Measurements from ENCODE around the gene CENATAC.

CENATAC gene

DNA sequence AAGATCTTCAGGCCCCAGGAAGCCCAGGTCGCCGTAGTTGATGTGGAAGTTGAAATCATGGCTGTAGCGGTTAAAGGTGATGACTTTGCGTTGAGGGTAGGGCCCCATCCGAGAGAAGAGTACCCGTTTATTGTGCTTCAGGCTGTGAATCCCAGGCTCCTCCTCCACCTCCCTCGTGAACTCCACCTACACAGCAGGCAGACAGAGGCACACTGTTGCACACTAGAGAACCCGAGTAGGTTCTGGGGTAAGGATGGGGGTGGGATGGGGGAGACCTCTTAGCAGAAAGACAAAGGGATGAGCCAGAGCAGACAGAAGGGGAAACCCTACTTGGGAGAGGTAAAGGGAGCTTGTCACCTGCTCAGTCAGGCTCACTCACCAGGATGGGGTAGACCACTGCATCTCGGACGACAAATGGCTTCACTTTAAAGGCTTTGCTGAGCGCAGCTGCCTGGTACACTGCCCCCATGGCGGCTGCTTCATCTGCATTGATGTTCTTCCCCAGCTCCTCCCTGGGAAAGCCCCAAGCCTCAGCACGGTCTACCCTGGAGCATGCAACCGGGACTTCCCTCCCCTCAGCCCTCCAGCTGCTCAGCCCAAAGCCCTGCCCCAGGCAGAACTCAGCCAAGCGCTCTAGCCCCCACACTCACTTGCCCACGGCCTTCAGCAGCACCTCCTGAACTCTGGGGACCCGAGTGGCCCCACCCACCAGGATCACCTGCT lies 53.7 kb downstream of the CENATAC start:
- Histone ChIP-seq H3K27ac (replicated peaks) (no peak overlapping the region), H3K4me3 (replicated peaks; ENCODE audit: insufficient read depth, low read length) (no peak overlapping the region), H3K27me3 (ENCODE audit: insufficient read depth, poor library complexity, severe bottlenecking) (no peaks in the 10 kb centered on the region)
- DNase-seq (ENCODE audit: low read depth in 1 of 2, low spot score in 1 of 2) = no peak
- TF ChIP-seq SPI1 (IDR thresholded peaks at IDR 0.05; ENCODE audit: borderline replicate concordance, low read depth) = no peak
- no peak for TF ChIP-seq POLR2AphosphoS5 (IDR thresholded peaks at IDR 0.05; ENCODE audit: low read depth)
- no peak for TF ChIP-seq REST (IDR thresholded peaks at IDR 0.05; ENCODE audit: insufficient replicate concordance, low read depth)
- TF ChIP-seq CTCF (IDR thresholded peaks at IDR 0.05; ENCODE audit: insufficient read depth, low read length) = no peak
- no peak for TF ChIP-seq GABPA (IDR thresholded peaks at IDR 0.05; ENCODE audit: low read depth)

DNA sequence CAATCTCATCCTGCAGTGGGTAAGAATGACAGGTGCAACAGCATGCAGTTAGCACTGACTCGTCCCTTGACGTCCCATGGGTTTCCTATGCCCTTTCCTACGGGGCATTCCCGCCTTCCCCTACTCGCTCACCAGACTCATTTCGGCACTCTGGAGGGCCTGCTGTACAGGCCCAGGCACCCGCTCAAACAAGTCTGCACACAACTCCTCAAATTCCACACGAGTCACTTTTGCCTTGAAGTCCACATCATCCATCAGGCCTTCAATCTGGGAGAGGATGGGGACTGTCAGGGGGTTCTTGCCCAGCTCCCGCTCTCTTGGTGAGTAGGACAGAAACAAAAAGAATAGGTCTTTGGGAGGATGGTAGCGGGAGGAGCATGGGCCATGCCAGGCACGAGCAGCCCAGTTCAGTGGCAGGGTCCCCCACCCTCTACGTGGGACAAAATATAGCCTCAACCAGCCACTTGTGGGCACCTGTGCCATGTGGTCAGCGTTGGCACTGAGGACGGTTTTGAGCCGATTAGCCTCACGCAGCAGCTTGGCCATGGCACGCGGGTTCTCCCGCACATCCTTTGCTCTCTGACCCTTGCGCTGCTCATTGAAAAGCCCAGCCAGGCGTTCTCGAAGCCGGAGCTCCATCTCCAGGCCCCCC lies 54.4 kb downstream of the CENATAC start:
- Histone ChIP-seq H3K27ac (replicated peaks) (no peak overlapping the region), H3K27me3 (ENCODE audit: insufficient read depth, poor library complexity, severe bottlenecking) (no peaks in the 10 kb centered on the region), H3K4me3 (replicated peaks; ENCODE audit: insufficient read depth, low read length) (no peak overlapping the region)
- no peak for TF ChIP-seq CTCF (IDR thresholded peaks at IDR 0.05; ENCODE audit: insufficient read depth, low read length)
- no peak for TF ChIP-seq REST (IDR thresholded peaks at IDR 0.05; ENCODE audit: insufficient replicate concordance, low read depth)
- no peak for TF ChIP-seq SPI1 (IDR thresholded peaks at IDR 0.05; ENCODE audit: borderline replicate concordance, low read depth)
- no peak for TF ChIP-seq GABPA (IDR thresholded peaks at IDR 0.05; ENCODE audit: low read depth)
- TF ChIP-seq POLR2AphosphoS5 (IDR thresholded peaks at IDR 0.05; ENCODE audit: low read depth) = no peak
- no peak for DNase-seq (ENCODE audit: low read depth in 1 of 2, low spot score in 1 of 2)

GRCh38 chr11:119054418-119054817 lies 56.5 kb downstream of the CENATAC start:
- no peak for DNase-seq (ENCODE audit: low read depth in 1 of 2, low spot score in 1 of 2)
- H3K27me3 ChIP-seq (ENCODE audit: insufficient read depth, poor library complexity, severe bottlenecking) = no peaks in the 10 kb centered on the region
- no peak overlapping the region for H3K27ac ChIP-seq (replicated peaks)
- H3K4me3 ChIP-seq (replicated peaks; ENCODE audit: insufficient read depth, low read length) = no peak overlapping the region
- TF ChIP-seq SPI1 (IDR thresholded peaks at IDR 0.05; ENCODE audit: borderline replicate concordance, low read depth) = no peak
- TF ChIP-seq POLR2AphosphoS5 (IDR thresholded peaks at IDR 0.05; ENCODE audit: low read depth) = no peak
- TF ChIP-seq CTCF (IDR thresholded peaks at IDR 0.05; ENCODE audit: insufficient read depth, low read length) = no peak
- TF ChIP-seq GABPA (IDR thresholded peaks at IDR 0.05; ENCODE audit: low read depth) = no peak
- TF ChIP-seq REST (IDR thresholded peaks at IDR 0.05; ENCODE audit: insufficient replicate concordance, low read depth) = no peak
